ENCODE data around the gene GAS7. TPM values are rescaled to one million over a fixed set of nuclear protein-coding genes. Genes with fewer than 3 reads are reported as not detected.

The GAS7 gene
- total and polyA plus RNA-seq, 10 of the 15 experiments (the other 5 are each of a cell fraction or from before 2014, with no cell fraction given): 2.3 to 53.4 (median 24.0) TPM

GRCh38 chr17:10238661-10239060 lies 40.3 kb upstream of the GAS7 start:
- H3K79me2 ChIP-seq (ENCODE audit: control insufficient read depth, insufficient read depth, low read length): no peaks in the 10 kb centered on the region
- TF ChIP-seq SKIL (IDR thresholded peaks at IDR 0.05; ENCODE audit: low read depth, poor library complexity, severe bottlenecking) (no peak), ATF7 (IDR thresholded peaks at IDR 0.05; ENCODE audit: low read depth) (no peak), EED (IDR thresholded peaks at IDR 0.05; ENCODE audit: low read depth) (no peak), TCF12 (IDR thresholded peaks at IDR 0.05; ENCODE audit: low read depth, low read length) (no peak), NR2C1 (IDR thresholded peaks at IDR 0.05) (no peak), ELK1 (IDR thresholded peaks at IDR 0.05; ENCODE audit: low read depth, low read length) (no peak), SIX5 (IDR thresholded peaks at IDR 0.05; ENCODE audit: low read depth, low read length, severe bottlenecking) (no peak), PAX5 (IDR thresholded peaks at IDR 0.05; ENCODE audit: borderline replicate concordance, low read depth, low read length) (no peak), IKZF1 (conservative IDR thresholded peaks at IDR 0.05) (no peak)
- FAIRE-seq (no peak), DNase-seq (ENCODE audit: low read depth, low spot score) (no peak), ATAC-seq (no peak)
- ChIA-PET RAD21 (ENCODE audit: unreplicated experiment) (no interaction called here), POLR2A (no interaction called here), SMC1A (ENCODE audit: uncharacterized antibody, unreplicated experiment) (no interaction called here), CTCF (interaction anchor here (1.8 kb wide), 1 partner anchor 12 kb away, joined by 4 read pairs; no protein-coding TSS in a partner anchor)
- in situ Hi-C loops (cut with MboI) (no loop called here), intact Hi-C loops (cut with micrococcal nuclease; ENCODE audit: unreplicated experiment) (no loop called here)
- H3K27me3 ChIP-seq (replicated peaks in 1 of 2; ENCODE audit: control insufficient read depth in 2 of 2, insufficient read depth in 2 of 2, low read length in 1 of 2): no peaks in the 10 kb centered on the region; a peak in 1 of 4 replicates
- H3K4me3 ChIP-seq: no peak overlapping the region
- WGBS (ENCODE audit: insufficient coverage, insufficient replicate concordance, low lambda C conversion rate, missing lambda C conversion rate): 0% methylated on average over 2 of the region's 2 CpGs
- no peaks in the 10 kb centered on the region for H3K9me3 ChIP-seq (replicated peaks; ENCODE audit: control insufficient read depth, insufficient read depth, low read length)
- H2AFZ ChIP-seq (ENCODE audit: control insufficient read depth, low read depth, low read length): no peak overlapping the region
- BruUV-seq (replicated peaks): no TSS peak
- no peaks in the 10 kb centered on the region for H3K4me1 ChIP-seq (ENCODE audit: control insufficient read depth, insufficient read depth, low read length)
- H3K9ac ChIP-seq (ENCODE audit: control insufficient read depth, insufficient read depth, low read length): no peak overlapping the region
- H4K20me1 ChIP-seq (ENCODE audit: control insufficient read depth, insufficient read depth): no peaks in the 10 kb centered on the region
- no peaks in the 10 kb centered on the region for H3K36me3 ChIP-seq (ENCODE audit: control insufficient read depth in 2 of 2, insufficient read depth in 2 of 2, low read length in 1 of 2)
- no peak overlapping the region for H3K27ac ChIP-seq (ENCODE audit: control insufficient read depth, insufficient read depth)
- H3K4me2 ChIP-seq (ENCODE audit: control insufficient read depth, insufficient read depth): no peak overlapping the region
